ENCODE results near the gene SLC4A9.

- TF ChIP-seq CTCF (IDR thresholded peaks at IDR 0.05) (no peak), POLR2A (IDR thresholded peaks at IDR 0.05) (no peak)
These were observed 35.3 kb upstream of the SLC4A9 start for GRCh38 chr5:140324617-140325241.
